ENCODE results near the gene COASY. TPM values are rescaled to one million over a fixed set of nuclear protein-coding genes. Genes with fewer than 3 reads are reported as not detected.
A peak's percentile ranks its signal among the peaks of the same experiment; 100 is the strongest.

The COASY gene
- total RNA-seq, 1 donor from 2014 or later, result 49.4 TPM

DNA sequence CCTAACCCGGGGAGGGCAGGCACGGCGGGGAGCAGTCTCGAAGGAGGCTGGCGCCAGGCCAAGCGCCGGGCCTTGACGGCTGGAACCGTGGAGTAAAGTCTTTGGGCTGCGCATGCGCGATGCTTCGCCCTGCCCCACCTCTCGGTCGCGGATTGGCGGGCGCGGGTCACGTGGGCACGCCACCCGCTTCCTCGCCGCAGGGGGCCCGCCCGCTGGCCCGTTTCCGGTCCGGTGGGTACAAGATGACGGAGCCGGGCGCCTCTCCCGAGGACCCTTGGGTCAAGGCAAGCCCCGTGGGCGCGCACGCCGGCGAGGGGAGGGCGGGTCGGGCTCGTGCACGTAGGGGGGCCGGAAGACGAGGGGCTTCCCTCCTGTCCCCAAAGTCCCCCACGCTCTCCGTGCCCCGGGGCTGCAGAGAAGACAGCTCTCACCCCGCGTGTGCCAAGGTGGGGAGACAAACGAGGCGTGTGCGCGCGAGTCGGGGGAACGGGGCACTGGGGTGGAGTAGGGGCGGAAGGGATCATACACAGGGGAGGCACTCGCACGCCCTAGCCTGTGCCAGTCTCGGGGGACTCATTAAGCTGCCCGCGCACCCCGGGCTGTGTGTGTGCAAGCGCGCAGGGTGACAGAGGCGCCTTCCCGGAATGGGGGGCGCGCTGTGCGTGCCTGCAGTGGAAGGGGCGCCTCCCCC, 5.1 kb downstream of the COASY start, which contains the start of gene MLX:
Gene MLX, plus strand, starts transcription at position 218 of the 691 bp plus-strand sequence. Its CDS starts 25 bp downstream, at position 243.
- TF ChIP-seq, protein P1, sequence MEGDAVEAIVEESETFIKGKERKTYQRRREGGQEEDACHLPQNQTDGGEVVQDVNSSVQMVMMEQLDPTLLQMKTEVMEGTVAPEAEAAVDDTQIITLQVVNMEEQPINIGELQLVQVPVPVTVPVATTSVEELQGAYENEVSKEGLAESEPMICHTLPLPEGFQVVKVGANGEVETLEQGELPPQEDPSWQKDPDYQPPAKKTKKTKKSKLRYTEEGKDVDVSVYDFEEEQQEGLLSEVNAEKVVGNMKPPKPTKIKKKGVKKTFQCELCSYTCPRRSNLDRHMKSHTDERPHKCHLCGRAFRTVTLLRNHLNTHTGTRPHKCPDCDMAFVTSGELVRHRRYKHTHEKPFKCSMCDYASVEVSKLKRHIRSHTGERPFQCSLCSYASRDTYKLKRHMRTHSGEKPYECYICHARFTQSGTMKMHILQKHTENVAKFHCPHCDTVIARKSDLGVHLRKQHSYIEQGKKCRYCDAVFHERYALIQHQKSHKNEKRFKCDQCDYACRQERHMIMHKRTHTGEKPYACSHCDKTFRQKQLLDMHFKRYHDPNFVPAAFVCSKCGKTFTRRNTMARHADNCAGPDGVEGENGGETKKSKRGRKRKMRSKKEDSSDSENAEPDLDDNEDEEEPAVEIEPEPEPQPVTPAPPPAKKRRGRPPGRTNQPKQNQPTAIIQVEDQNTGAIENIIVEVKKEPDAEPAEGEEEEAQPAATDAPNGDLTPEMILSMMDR (conservative IDR thresholded peaks at IDR 0.05; ENCODE audit: low read depth, low read length), result no peak
- DNase-seq (ENCODE audit: low read depth), result no peak

DNA sequence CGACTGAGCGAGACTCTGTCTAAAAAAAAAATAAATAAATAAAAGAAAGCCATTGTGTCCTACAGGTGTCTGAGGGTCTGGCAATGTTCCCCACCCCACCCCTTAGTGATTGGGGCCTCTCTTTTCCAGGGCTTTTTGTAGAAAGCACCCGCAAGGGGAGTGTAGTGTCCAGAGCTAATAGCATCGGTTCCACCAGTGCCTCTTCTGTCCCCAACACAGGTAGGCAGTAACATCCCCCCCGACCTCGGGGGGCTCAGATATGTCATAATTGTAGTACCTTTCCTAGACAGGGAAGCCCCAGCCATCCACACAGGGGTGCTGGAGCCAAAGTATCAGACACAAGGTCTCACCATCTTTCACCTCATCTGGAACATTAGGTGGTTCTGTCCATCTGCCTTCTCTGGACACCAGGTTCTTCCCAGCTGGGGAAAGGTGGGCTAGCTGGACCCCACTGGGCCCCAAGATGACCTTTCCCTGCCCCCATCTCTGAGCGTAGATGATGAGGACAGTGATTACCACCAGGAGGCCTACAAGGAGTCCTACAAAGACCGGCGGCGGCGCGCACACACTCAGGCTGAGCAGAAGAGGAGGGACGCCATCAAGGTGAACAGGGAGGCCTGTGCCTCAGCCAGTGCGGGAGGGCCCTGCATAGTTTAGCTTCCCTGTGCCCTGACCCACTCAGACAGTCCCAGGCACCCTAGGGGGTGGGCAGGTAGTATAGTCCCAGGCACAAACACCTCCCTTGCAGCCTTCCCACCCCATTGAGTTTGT, 6.6 kb downstream of the COASY start:
- no peak overlapping the region for H3K4me3 ChIP-seq (ENCODE audit: low read depth, low read length)
- TF ChIP-seq, protein P1 (conservative IDR thresholded peaks at IDR 0.05; ENCODE audit: low read depth, low read length), result no peak
- no peak for DNase-seq (ENCODE audit: low read depth)

More for the DNA sequence above, 5.1 kb downstream of the COASY start, which contains the start of gene MLX:
- peak within 1 kb of the TSS; percentile 94 for H3K4me3 ChIP-seq (ENCODE audit: low read depth, low read length)

DNA sequence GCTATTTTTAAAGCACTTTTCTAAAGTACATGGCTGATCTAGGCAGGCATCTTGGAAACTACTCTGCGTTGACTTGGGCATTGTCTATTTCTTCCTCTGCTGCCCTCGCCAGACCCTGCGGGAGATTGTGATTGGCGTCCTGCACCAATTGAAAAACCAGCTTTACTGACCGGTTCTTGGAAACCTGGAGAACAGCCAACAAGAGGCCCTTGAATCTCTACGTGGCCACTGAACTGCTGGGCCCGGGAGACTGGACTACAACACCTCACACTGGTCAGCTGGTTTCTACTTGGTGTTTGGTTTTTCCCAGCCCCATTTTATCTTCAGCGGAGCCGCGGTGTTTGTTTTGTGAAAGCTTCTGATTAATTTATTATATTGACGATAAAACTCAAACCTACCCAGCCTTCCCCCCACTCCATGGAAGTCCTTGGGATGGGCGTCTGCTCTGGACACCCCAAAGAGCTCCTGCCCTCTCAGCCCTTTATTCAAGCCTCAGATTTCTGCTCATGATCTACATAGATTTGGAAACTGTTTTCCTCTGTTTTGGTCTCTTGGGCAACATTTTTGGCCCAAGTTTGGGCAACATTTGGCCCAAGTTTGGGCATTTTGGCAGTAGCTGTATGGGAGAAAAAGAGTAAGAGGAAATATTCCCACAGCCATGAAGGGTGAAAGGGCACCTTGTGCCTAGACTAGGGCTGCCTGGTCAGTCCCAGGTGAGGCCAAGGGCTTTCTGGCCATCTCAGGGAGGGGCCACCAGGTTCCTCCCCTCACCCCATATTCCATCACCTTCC, 9.7 kb downstream of the COASY start:
- TF ChIP-seq, protein P1 (conservative IDR thresholded peaks at IDR 0.05; ENCODE audit: low read depth, low read length), result no peak
- H3K4me3 ChIP-seq (ENCODE audit: low read depth, low read length), result no peak overlapping the region
- DNase-seq (ENCODE audit: low read depth), result no peak

DNA sequence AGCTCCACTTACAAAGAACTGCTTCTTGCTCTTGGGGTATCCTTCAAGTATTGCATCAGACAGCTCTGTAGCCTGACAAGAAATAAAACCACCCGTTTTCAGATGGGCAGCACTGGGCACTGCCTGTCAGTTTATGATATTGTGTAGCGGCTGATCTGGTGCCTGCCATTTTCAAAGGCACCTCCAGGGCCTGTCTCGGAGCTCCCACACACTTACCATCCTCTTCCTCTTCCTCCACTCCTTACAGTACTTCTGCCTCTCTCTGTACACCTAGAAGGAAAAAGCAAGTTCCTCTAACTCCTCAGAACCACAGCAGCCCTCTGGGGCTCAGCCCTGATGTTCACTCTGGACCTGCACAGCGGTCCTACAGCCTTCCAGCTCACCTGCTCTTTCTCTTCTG, 11.1 kb downstream of the COASY start:
- DNase-seq (ENCODE audit: low read depth), result no peak
- no peak overlapping the region for H3K4me3 ChIP-seq (ENCODE audit: low read depth, low read length)
- TF ChIP-seq, protein P1 (conservative IDR thresholded peaks at IDR 0.05; ENCODE audit: low read depth, low read length), result no peak

DNA sequence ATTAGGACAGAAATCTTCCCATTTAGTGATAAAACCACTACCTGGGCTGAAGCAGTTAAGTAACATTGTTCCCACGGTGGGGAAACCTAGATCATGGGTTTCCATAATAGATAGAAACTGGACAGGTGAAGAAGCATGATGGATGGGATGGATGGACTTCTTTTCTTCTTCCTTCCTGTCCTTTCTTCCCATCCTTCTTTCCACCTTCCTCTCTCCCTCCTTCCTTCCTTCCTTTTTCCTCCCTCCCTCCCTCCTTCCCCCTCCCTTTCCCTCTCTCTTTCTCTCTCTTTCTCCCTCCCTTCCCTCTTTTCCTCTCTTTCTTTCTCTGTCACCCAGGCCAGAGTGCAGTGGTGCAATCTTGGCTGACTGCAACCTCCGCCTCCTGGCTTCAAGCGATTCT, 12.5 kb downstream of the COASY start:
- DNase-seq (ENCODE audit: low read depth), result no peak
- no peak overlapping the region for H3K4me3 ChIP-seq (ENCODE audit: low read depth, low read length)
- TF ChIP-seq, protein P1 (conservative IDR thresholded peaks at IDR 0.05; ENCODE audit: low read depth, low read length), result no peak

DNA sequence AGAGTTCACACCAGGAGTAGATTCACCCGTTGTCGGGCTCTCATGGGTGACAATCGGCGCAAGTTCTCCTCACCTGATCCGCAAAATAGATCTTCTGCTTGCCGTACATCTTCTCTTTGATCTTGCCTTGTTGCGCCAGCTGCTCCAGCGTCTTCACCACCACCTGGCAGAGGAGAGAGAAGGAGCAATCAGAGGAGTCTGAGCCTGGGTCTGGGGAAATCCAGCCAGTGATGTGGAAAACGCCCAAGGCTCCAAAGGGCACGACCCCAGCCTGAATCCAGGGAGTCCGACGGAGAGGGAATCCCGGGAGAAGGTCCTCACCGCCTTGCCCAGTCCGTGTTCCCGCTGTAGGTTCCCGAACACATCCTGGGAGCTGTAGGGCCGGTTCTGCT, 15.2 kb downstream of the COASY start:
- no peak for DNase-seq (ENCODE audit: low read depth)
- TF ChIP-seq, protein P1 (conservative IDR thresholded peaks at IDR 0.05; ENCODE audit: low read depth, low read length), result no peak

More for the DNA sequence above, 15.2 kb downstream of the COASY start:
- H3K4me3 ChIP-seq (ENCODE audit: low read depth, low read length), result peak overlapping the region; percentile 98
